A549 (cell line): Measurements from ENCODE around the gene BLMH. TPM values are rescaled to one million over a fixed set of nuclear protein-coding genes. Genes with fewer than 3 reads are reported as not detected.

Source experiments
- ATAC-seq, 2 experiments: fragments of 200-7000 bp in 1 of 2; fragments of >200 bp in 1 of 2; cut with Nextera tagmentation in 1 of 2; cut with Tn5 transposase in 1 of 2; 3 replicates each; pipeline versions ENCODE4 v1.8.0 to v1.9.1; 2018 to 2020; ENCODE audit warnings: mild to moderate bottlenecking in 1 of 2, moderate library complexity in 1 of 2
- CTCF ChIA-PET: fragments of 300-600 bp; sonication (Branson Sonifier 250); formaldehyde crosslinking; extraction: SDS; loops from one replicate; lab custom pipeline; 2021; ENCODE audit warnings: antibody characterized with exemption, inconsistent platforms; lab: Yijun Ruan, JAX
- POLR2A ChIA-PET: fragments of 350-600 bp; formaldehyde crosslinking; extraction: SDS; loops from one replicate; lab custom pipeline; 2021; ENCODE audit warnings: antibody characterized with exemption, inconsistent platforms; lab: Yijun Ruan, JAX
- DNase-seq, 2 experiments: peaks; one replicate each; pipeline versions ENCODE4 v3.0.0 to v3.0.0-alpha.2; 2011 to 2016; ENCODE audit warnings: low read depth in 1 of 2, low spot score in 1 of 2
- FAIRE-seq: peaks from 2 replicates; lab custom pipeline; 2011; peaks lifted over from hg19 to GRCh38; lab: Jason Lieb, UNC
- H3K27ac ChIP-seq, 2 experiments: fragments of >200 bp; sonication (Bioruptor Twin); formaldehyde crosslinking; 3 replicates each; pipeline ENCODE4 v1.5.1; 2016 to 2017
- H3K4me1 ChIP-seq: fragments of >200 bp; sonication (Bioruptor Twin); formaldehyde crosslinking; 3 replicates; pipeline ENCODE4 v1.6.1; 2016
- H3K4me2 ChIP-seq: fragments of >200 bp; sonication (Bioruptor Twin); formaldehyde crosslinking; 3 replicates; pipeline ENCODE4 v1.6.1; 2016
- H3K4me3 ChIP-seq: fragments of >200 bp; sonication (Bioruptor Twin); formaldehyde crosslinking; 3 replicates; pipeline ENCODE4 v1.5.1; 2016
- H3K9me3 ChIP-seq: fragments of >200 bp; sonication (Bioruptor Twin); formaldehyde crosslinking; 3 replicates; pipeline ENCODE4 v1.6.1; 2016
- ATOH8 ChIP-seq: fragments of 250-450 bp; sonication (Bioruptor Pico); IDR thresholded peaks from 2 replicates; pipeline ENCODE4 v1.5.0; 2020; ENCODE audit warnings: low read depth, mild to moderate bottlenecking, moderate library complexity
- BCL3 ChIP-seq: fragments of >200 bp; sonication (Bioruptor Twin); formaldehyde crosslinking; IDR thresholded peaks from 3 replicates; pipeline ENCODE4 v1.6.1; 2016
- CBX2 ChIP-seq: fragments of 200-600 bp; sonication (generic); IDR thresholded peaks from 2 replicates; pipeline ENCODE4 v1.6.1; 2016; ENCODE audit warnings: low read depth, mild to moderate bottlenecking, borderline replicate concordance
- CBX8 ChIP-seq: fragments of 200-600 bp; sonication (generic); IDR thresholded peaks from 2 replicates; pipeline ENCODE4 v1.6.1; 2016
- CHD4 ChIP-seq: fragments of 200-600 bp; sonication (generic); IDR thresholded peaks from 2 replicates; pipeline ENCODE4 v1.6.1; 2016; ENCODE audit warnings: antibody characterized with exemption, mild to moderate bottlenecking, borderline replicate concordance
- EHF ChIP-seq: fragments of 250-450 bp; sonication (Bioruptor Pico); IDR thresholded peaks from 2 replicates; pipeline ENCODE4 v1.5.0; 2020; ENCODE audit warnings: mild to moderate bottlenecking
- ELK1 ChIP-seq: fragments of 150-350 bp; IDR thresholded peaks from 2 replicates; pipeline ENCODE4 v1.6.1; 2014; ENCODE audit warnings: low read depth, mild to moderate bottlenecking, low read length
- ESRRA ChIP-seq: fragments of 150-350 bp; IDR thresholded peaks from 2 replicates; pipeline ENCODE4 v1.6.1; 2014; ENCODE audit warnings: mild to moderate bottlenecking, low read length, borderline replicate concordance
- HDAC2 ChIP-seq: fragments of 200-600 bp; sonication (generic); IDR thresholded peaks from 2 replicates; pipeline ENCODE4 v1.6.1; 2016
- JUN ChIP-seq, 2 experiments: fragments of >200 bp; sonication (Bioruptor Twin); formaldehyde crosslinking; IDR thresholded peaks; 2 replicates in 1 of 2; 3 replicates in 1 of 2; pipeline ENCODE4 v1.6.1; 2016 to 2017
- NFE2L2 ChIP-seq: fragments of 150-350 bp; conservative IDR thresholded peaks from 2 replicates; pipeline ENCODE4 v1.6.1; 2014; ENCODE audit warnings: low read length
- NPAS2 ChIP-seq: fragments of 250-450 bp; sonication (Bioruptor Pico); IDR thresholded peaks from 2 replicates; pipeline ENCODE4 v1.8.0; 2022; ENCODE audit warnings: mild to moderate bottlenecking, moderate library complexity, borderline replicate concordance
- NR3C1 ChIP-seq: fragments of >200 bp; sonication (Bioruptor Twin); formaldehyde crosslinking; IDR thresholded peaks from 3 replicates; pipeline ENCODE4 v1.6.1; 2017
- PHF8 ChIP-seq: fragments of 200-600 bp; sonication (generic); IDR thresholded peaks from 2 replicates; pipeline ENCODE4 v1.6.1; 2016; ENCODE audit warnings: low read depth, mild to moderate bottlenecking, antibody characterized with exemption, moderate library complexity, borderline replicate concordance
- POLR2A ChIP-seq: IDR thresholded peaks from 2 replicates; pipeline ENCODE4 v1.6.1; 2012; ENCODE audit warnings: mild to moderate bottlenecking, low read length
- SREBF2 ChIP-seq: fragments of 450-650 bp; IDR thresholded peaks from 2 replicates; pipeline ENCODE4 v1.6.1; 2014; ENCODE audit warnings: mild to moderate bottlenecking, moderate library complexity
- TP53 ChIP-seq: fragments of 250-450 bp; sonication (Bioruptor Pico); IDR thresholded peaks from 2 replicates; pipeline ENCODE4 v1.5.0; 2021; ENCODE audit warnings: mild to moderate bottlenecking, moderate library complexity
- ZC3H11A ChIP-seq: fragments of 450-650 bp; IDR thresholded peaks from 2 replicates; pipeline ENCODE4 v1.6.1; 2014; ENCODE audit warnings: antibody characterized with exemption, mild to moderate bottlenecking
- ZNF302 ChIP-seq: fragments of 250-450 bp; sonication (Bioruptor Pico); IDR thresholded peaks from 2 replicates; pipeline ENCODE4 v1.9.0; 2021; ENCODE audit warnings: inconsistent platforms, mild to moderate bottlenecking, moderate library complexity
- WGBS: methylation state at CpG from one replicate; pipeline ENCODE4 v1.1.6; 2017; ENCODE audit errors: missing lambda C conversion rate; 5-methylcytosine and 5-hydroxymethylcytosine counted together
- polyA plus RNA-seq, 4 experiments: library from polyadenylated mRNA; depleted of rRNA in 3 of 4; stranded (reverse); fragments of >200 nt; fragmentation: RNase III in 1 of 4; extraction: RNeasy Plus Mini Kit Qiagen cat#74134 plus additional on column Dnase treatment in 1 of 4; gene quantifications; 2 replicates in 3 of 4; 3 replicates in 1 of 4; pipeline ENCODE4 v1.2.3, GENCODE V29; 2011 to 2017
- TF ChIP-seq, protein P1 (sequence below): fragments of 250-450 bp; sonication (Bioruptor Pico); IDR thresholded peaks from 2 replicates; pipeline ENCODE4 v1.5.0; 2021; ENCODE audit warnings: mild to moderate bottlenecking, moderate library complexity, borderline replicate concordance
- TF ChIP-seq, protein P2 (sequence below): IDR thresholded peaks from 2 replicates; pipeline ENCODE4 v1.6.1; 2012

BLMH gene
- polyA plus RNA-seq, 2 of the 4 experiments (the other 2 are of a cell fraction): 38.5 to 66.4 TPM

- Histone ChIP-seq H3K4me1 (peaks cover 6% of the 10 kb centered on the region; the same call in 2 of the 3 replicates), H3K9me3 (no peaks in the 10 kb centered on the region), H3K27ac (no peak overlapping the region), H3K4me3 (no peak overlapping the region), H3K4me2 (no peak overlapping the region)
- DNase-seq (no peak), FAIRE-seq (no peak), ATAC-seq (no peak)
- POLR2A ChIA-PET: no interaction called here
- CTCF ChIA-PET: interaction anchor here (0.6 to 4.0 kb wide), 9 partner anchors 9 to 204 kb away, joined by 3 to 30 read pairs (median 4); no protein-coding TSS in a partner anchor
- 33% methylated on average over 2 of the region's 2 CpGs for WGBS
- TF ChIP-seq, protein P1, sequence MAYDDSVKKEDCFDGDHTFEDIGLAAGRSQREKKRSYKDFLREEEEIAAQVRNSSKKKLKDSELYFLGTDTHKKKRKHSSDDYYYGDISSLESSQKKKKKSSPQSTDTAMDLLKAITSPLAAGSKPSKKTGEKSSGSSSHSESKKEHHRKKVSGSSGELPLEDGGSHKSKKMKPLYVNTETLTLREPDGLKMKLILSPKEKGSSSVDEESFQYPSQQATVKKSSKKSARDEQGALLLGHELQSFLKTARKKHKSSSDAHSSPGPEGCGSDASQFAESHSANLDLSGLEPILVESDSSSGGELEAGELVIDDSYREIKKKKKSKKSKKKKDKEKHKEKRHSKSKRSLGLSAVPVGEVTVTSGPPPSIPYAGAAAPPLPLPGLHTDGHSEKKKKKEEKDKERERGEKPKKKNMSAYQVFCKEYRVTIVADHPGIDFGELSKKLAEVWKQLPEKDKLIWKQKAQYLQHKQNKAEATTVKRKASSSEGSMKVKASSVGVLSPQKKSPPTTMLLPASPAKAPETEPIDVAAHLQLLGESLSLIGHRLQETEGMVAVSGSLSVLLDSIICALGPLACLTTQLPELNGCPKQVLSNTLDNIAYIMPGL (CRISPR knock-in tag): no peak
- TF ChIP-seq EHF (CRISPR knock-in tag) (no peak), SREBF2 (no peak), ZNF302 (no peak), PHF8 (no peak), JUN (IDR thresholded peaks at IDR 0.05) (no peak)
Observed at GRCh38 chr17:30308406-30308805, 16.7 kb upstream of the BLMH start.

DNA sequence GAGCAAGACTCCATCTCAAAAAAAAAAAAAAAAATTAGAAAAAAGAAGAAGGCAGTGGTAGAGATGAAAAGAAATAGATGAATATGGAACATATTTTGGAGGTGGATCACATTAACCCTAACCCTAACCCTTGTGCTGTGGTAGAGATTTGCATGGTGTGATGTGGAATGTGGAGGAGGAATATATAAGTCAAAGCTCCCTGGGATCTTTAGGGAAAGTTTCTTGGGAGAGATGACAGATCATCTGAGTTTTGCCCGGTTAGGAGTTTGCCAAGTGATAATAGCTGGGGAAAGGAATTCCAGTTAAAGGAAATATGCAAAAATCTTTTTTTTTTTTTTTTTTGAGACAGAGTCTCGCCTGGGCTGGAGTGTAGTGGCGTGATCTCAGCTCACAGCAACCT is 13.0 kb upstream of the BLMH start:
- WGBS: 83% methylated on average over 3 of the region's 3 CpGs

More for the DNA sequence above, 13.0 kb upstream of the BLMH start:
- POLR2A ChIA-PET: no interaction called here
- H3K4me2 ChIP-seq: no peak overlapping the region
- peaks cover 6% of the 10 kb centered on the region; the same call in 2 of the 3 replicates for H3K4me1 ChIP-seq
- H3K9me3 ChIP-seq: 0 out of 3 replicates have a peak, but pooled peaks cover 4% of the 10 kb centered on the region
- TF ChIP-seq NPAS2 (CRISPR knock-in tag): no peak
- TF ChIP-seq NFE2L2: no peak
- no peak for TF ChIP-seq ESRRA
- no peak for TF ChIP-seq EHF (CRISPR knock-in tag)
- TF ChIP-seq, protein P1 (CRISPR knock-in tag): no peak
- no peak for TF ChIP-seq CHD4
- no peak for TF ChIP-seq ELK1
- TF ChIP-seq CBX2: no peak
- TF ChIP-seq ATOH8 (CRISPR knock-in tag): no peak
- TF ChIP-seq CBX8: no peak
- no peak for TF ChIP-seq ZNF302
- TF ChIP-seq ZC3H11A: no peak
- TF ChIP-seq JUN (IDR thresholded peaks at IDR 0.05): no peak
- no peak for TF ChIP-seq BCL3
- TF ChIP-seq POLR2A: no peak
- TF ChIP-seq TP53 (CRISPR knock-in tag): no peak
- TF ChIP-seq HDAC2: no peak
- TF ChIP-seq NR3C1: no peak
- TF ChIP-seq, protein P2, sequence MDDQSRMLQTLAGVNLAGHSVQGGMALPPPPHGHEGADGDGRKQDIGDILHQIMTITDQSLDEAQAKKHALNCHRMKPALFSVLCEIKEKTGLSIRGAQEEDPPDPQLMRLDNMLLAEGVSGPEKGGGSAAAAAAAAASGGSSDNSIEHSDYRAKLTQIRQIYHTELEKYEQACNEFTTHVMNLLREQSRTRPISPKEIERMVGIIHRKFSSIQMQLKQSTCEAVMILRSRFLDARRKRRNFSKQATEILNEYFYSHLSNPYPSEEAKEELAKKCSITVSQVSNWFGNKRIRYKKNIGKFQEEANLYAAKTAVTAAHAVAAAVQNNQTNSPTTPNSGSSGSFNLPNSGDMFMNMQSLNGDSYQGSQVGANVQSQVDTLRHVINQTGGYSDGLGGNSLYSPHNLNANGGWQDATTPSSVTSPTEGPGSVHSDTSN: no peak
- no peak for DNase-seq
- H3K27ac ChIP-seq: no peak overlapping the region
- no peak for ATAC-seq
- CTCF ChIA-PET: interaction anchor here (0.7 to 1.5 kb wide), 6 partner anchors 9 to 211 kb away, joined by 3 to 9 read pairs (median 4); no protein-coding TSS in a partner anchor
- no peak for FAIRE-seq
- H3K4me3 ChIP-seq: no peak overlapping the region
